WTC11 (cell line): ENCODE data around the gene PMP22.

Experiments
- ATF6 ChIP-seq: sonication (generic); formaldehyde crosslinking; IDR thresholded peaks from 2 replicates; pipeline ENCODE4 v1.8.1; 2023; ENCODE audit warnings: mild to moderate bottlenecking, missing genetic modification reagents
- CTCF ChIP-seq: fragments of 200-600 bp; IDR thresholded peaks from 2 replicates; pipeline ENCODE4 v1.8.0; 2022; ENCODE audit warnings: antibody characterized with exemption
- E2F4 ChIP-seq: sonication (generic); formaldehyde crosslinking; IDR thresholded peaks from 2 replicates; pipeline ENCODE4 v1.8.1; 2022; ENCODE audit warnings: low read depth, mild to moderate bottlenecking, moderate library complexity, missing genetic modification reagents, borderline replicate concordance
- MAX ChIP-seq: sonication (generic); formaldehyde crosslinking; IDR thresholded peaks from 2 replicates; pipeline ENCODE4 v1.8.0; 2022; ENCODE audit warnings: mild to moderate bottlenecking, missing genetic modification reagents
- NFYB ChIP-seq: sonication (generic); formaldehyde crosslinking; conservative IDR thresholded peaks from 2 replicates; pipeline ENCODE4 v1.8.0; 2022; ENCODE audit warnings: low read depth, missing genetic modification reagents
- NR3C1 ChIP-seq: sonication (generic); formaldehyde crosslinking; conservative IDR thresholded peaks from 2 replicates; pipeline ENCODE4 v1.8.1; 2023; ENCODE audit warnings: low read depth, mild to moderate bottlenecking, missing genetic modification reagents
- TEAD4 ChIP-seq: sonication (generic); formaldehyde crosslinking; IDR thresholded peaks from 2 replicates; pipeline ENCODE4 v1.8.0; 2022; ENCODE audit warnings: mild to moderate bottlenecking, missing genetic modification reagents
- ZNF121 ChIP-seq: sonication (generic); formaldehyde crosslinking; IDR thresholded peaks from 2 replicates; pipeline ENCODE4 v1.8.0; 2023; ENCODE audit warnings: missing genetic modification reagents
- ZNF532 ChIP-seq: fragments of 250-450 bp; sonication (Bioruptor Pico); IDR thresholded peaks from 2 replicates; pipeline ENCODE4 v1.9.0; 2021; ENCODE audit warnings: mild to moderate bottlenecking, borderline replicate concordance

- TF ChIP-seq E2F4 (CRISPR knock-in tag), result no peak
- no peak for TF ChIP-seq ZNF121
- no peak for TF ChIP-seq CTCF
- TF ChIP-seq NR3C1 (CRISPR knock-in tag), result no peak
- TF ChIP-seq TEAD4 (CRISPR knock-in tag), result no peak
- TF ChIP-seq ZNF532, result no peak
- no peak for TF ChIP-seq MAX (CRISPR knock-in tag)
- no peak for TF ChIP-seq NFYB (CRISPR knock-in tag)
- no peak for TF ChIP-seq ATF6 (CRISPR knock-in tag)
These were observed 31.9 kb downstream of the PMP22 start for GRCh38 chr17:15233022-15233805.
